GM18520 (cell line): ENCODE results near the gene NUDT4B.
"Not testable (repeated sequence)": the region's sequence is repeated elsewhere in the genome, so short reads cannot be mapped to it uniquely, and the experiment has no call there.

Experiments
- ATAC-seq: cut with Tn5 transposase; IDR thresholded peaks from one replicate; pipeline ENCODE4 v1.9.1; 2021; ENCODE audit not compliant: unreplicated experiment

Gene NUDT4B

DNA sequence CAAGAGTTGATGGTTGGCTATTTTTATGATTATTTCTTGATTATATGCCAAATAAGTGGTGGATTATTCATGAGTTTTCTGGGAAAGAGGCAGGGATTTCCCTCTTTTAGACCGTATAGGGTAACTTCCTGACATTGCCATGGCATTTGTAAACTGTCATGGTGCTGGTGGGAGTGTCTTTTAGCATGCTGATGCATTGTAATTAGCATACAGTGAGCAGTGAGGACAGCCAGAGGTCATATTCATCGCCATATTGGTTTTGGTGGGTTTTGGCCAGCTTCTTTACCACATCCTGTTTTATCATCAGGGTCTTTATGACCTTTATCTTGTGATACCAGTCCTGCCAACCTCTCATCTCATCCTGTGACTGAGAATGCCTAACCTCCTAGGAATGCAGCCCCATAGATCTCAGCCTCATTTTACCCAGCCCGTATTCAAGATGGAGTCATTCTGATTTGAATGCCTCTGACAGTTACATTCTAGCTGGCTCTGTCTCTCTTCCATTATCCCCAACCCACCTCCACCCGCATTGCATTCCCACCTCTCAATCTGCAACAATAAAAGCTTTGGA lies 45.3 kb downstream of the NUDT4B start:
- ATAC-seq, result not testable (repeated sequence)
